ENCODE results near the gene TOR1AIP1.

DNA sequence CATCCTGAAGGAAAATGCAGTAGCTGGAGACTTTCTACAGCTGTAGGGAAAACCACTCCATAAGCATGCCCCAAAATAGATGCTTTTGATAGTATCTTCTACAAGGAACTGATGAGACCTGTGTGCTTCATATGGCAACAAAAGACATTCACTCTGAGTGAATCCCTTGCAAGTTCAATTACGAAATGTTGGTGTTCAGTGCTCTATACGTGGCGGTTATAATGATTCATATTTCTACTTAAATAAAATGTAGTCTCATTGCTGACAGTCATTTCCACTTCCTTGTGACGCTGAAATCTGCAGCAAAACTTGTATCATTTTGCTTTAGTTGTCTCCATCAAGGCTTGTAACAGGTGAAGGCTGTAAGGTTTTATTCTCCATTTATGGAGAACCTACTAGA lies 25.1 kb upstream of the TOR1AIP1 start:
- TF ChIP-seq, protein P1, sequence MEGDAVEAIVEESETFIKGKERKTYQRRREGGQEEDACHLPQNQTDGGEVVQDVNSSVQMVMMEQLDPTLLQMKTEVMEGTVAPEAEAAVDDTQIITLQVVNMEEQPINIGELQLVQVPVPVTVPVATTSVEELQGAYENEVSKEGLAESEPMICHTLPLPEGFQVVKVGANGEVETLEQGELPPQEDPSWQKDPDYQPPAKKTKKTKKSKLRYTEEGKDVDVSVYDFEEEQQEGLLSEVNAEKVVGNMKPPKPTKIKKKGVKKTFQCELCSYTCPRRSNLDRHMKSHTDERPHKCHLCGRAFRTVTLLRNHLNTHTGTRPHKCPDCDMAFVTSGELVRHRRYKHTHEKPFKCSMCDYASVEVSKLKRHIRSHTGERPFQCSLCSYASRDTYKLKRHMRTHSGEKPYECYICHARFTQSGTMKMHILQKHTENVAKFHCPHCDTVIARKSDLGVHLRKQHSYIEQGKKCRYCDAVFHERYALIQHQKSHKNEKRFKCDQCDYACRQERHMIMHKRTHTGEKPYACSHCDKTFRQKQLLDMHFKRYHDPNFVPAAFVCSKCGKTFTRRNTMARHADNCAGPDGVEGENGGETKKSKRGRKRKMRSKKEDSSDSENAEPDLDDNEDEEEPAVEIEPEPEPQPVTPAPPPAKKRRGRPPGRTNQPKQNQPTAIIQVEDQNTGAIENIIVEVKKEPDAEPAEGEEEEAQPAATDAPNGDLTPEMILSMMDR (IDR thresholded peaks at IDR 0.05; ENCODE audit: low read depth, low read length, poor library complexity, severe bottlenecking) = no peak
- no peak for TF ChIP-seq EZH2phosphoT487 (IDR thresholded peaks at IDR 0.05; ENCODE audit: borderline replicate concordance, low read length)

All from DOHH2 (cell line).